ENCODE data around the gene EHF. TPM values are rescaled to one million over a fixed set of nuclear protein-coding genes. Genes with fewer than 3 reads are reported as not detected.

EHF gene
- total RNA-seq, 1 experiment from 2014 or later, result 1.1 TPM

GRCh38 chr11:34585735-34586487 lies 35.0 kb upstream of the EHF start:
- TF ChIP-seq CTCF (IDR thresholded peaks at IDR 0.05; ENCODE audit: unreplicated experiment), result peak; percentile 66
- ChIA-PET POLR2A (interaction anchor here (0.5 to 3.3 kb wide), 22 partner anchors 11 to 804 kb away, joined by 3 to 72 read pairs (median 4); partner anchors contain the start of gene APIP), CTCF (interaction anchor here (0.5 to 4.4 kb wide), 55 partner anchors 10 to 855 kb away, joined by 3 to 116 read pairs (median 5); partner anchors contain the start of gene ELF5)
- no TSS peak for BruUV-seq (replicated peaks)
- no peaks in the 10 kb centered on the region for H3K9me3 Mint-ChIP-seq (ENCODE audit: unreplicated experiment)
- peak overlapping the region; percentile 83 for H3K27ac Mint-ChIP-seq (ENCODE audit: low read depth, unreplicated experiment)
- no peaks in the 10 kb centered on the region for H3K36me3 Mint-ChIP-seq (ENCODE audit: insufficient read depth, unreplicated experiment)
- intact Hi-C loops (cut with micrococcal nuclease), result loop anchor here (1.0 to 5.0 kb wide), 5 partner anchors 68 to 806 kb away; partner anchors contain the start of gene ELF5
- H3K4me3 Mint-ChIP-seq (ENCODE audit: unreplicated experiment), result no peak overlapping the region
- H3K4me1 Mint-ChIP-seq (ENCODE audit: insufficient read depth, unreplicated experiment), result peaks cover 23% of the 10 kb centered on the region
- peak; percentile 69 for DNase-seq (ENCODE audit: unreplicated experiment)
- H3K27me3 Mint-ChIP-seq (ENCODE audit: insufficient read depth, unreplicated experiment), result no peaks in the 10 kb centered on the region

GRCh38 chr11:34586488-34587281 lies 34.2 kb upstream of the EHF start:
- no TSS peak for BruUV-seq (replicated peaks)
- no peaks in the 10 kb centered on the region for H3K36me3 Mint-ChIP-seq (ENCODE audit: insufficient read depth, unreplicated experiment)
- H3K27ac Mint-ChIP-seq (ENCODE audit: low read depth, unreplicated experiment), result peak overlapping the region; percentile 83
- no peak for TF ChIP-seq CTCF (IDR thresholded peaks at IDR 0.05; ENCODE audit: unreplicated experiment)
- H3K4me1 Mint-ChIP-seq (ENCODE audit: insufficient read depth, unreplicated experiment), result peaks cover 23% of the 10 kb centered on the region
- H3K27me3 Mint-ChIP-seq (ENCODE audit: insufficient read depth, unreplicated experiment), result no peaks in the 10 kb centered on the region
- DNase-seq (ENCODE audit: unreplicated experiment), result no peak
- POLR2A ChIA-PET, result interaction anchor here (0.5 to 3.3 kb wide), 24 partner anchors 10 to 329 kb away, joined by 3 to 72 read pairs (median 4); partner anchors contain the start of gene APIP
- intact Hi-C loops (cut with micrococcal nuclease), result loop anchor here (1.0 to 5.0 kb wide), 5 partner anchors 68 to 806 kb away; partner anchors contain the start of gene ELF5
- H3K4me3 Mint-ChIP-seq (ENCODE audit: unreplicated experiment), result no peak overlapping the region
- CTCF ChIA-PET, result interaction anchor here (0.5 to 4.4 kb wide), 50 partner anchors 9 to 855 kb away, joined by 3 to 116 read pairs (median 5); partner anchors contain the start of gene ELF5
- H3K9me3 Mint-ChIP-seq (ENCODE audit: unreplicated experiment), result no peaks in the 10 kb centered on the region

GRCh38 chr11:34587282-34587677 lies 33.6 kb upstream of the EHF start:
- ChIA-PET POLR2A (interaction anchor here (0.5 to 3.3 kb wide), 18 partner anchors 10 to 345 kb away, joined by 3 to 72 read pairs (median 5); no protein-coding TSS in a partner anchor), CTCF (interaction anchor here (0.7 to 4.4 kb wide), 30 partner anchors 9 to 805 kb away, joined by 3 to 116 read pairs (median 6); partner anchors contain the start of gene ELF5)
- peak; percentile 46 for DNase-seq (ENCODE audit: unreplicated experiment)
- Mint-ChIP-seq H3K4me3 (ENCODE audit: unreplicated experiment) (no peak overlapping the region), H3K4me1 (ENCODE audit: insufficient read depth, unreplicated experiment) (peaks cover 23% of the 10 kb centered on the region), H3K9me3 (ENCODE audit: unreplicated experiment) (no peaks in the 10 kb centered on the region), H3K27me3 (ENCODE audit: insufficient read depth, unreplicated experiment) (no peaks in the 10 kb centered on the region), H3K36me3 (ENCODE audit: insufficient read depth, unreplicated experiment) (no peaks in the 10 kb centered on the region), H3K27ac (ENCODE audit: low read depth, unreplicated experiment) (no peak overlapping the region)
- no peak for TF ChIP-seq CTCF (IDR thresholded peaks at IDR 0.05; ENCODE audit: unreplicated experiment)
- intact Hi-C loops (cut with micrococcal nuclease), result loop anchor here (5.0 kb wide), 3 partner anchors 75 to 805 kb away; partner anchors contain the start of gene ELF5
- BruUV-seq (replicated peaks), result no TSS peak
